Activated CD8-positive, alpha-beta memory T cell treated with anti-CD3 and anti-CD28 coated beads, Interleukin-2, amount 50 U/mL, for 4 hours (primary cell): ENCODE data around the gene MIDN.
"Not testable (repeated sequence)": the region's sequence is repeated elsewhere in the genome, so short reads cannot be mapped to it uniquely, and the experiment has no call there.

Experiments used
- DNase-seq: peaks from one replicate; pipeline ENCODE4 v3.0.0-alpha.2; 2020

Gene MIDN

GRCh38 chr19:1296575-1297271 is 48.3 kb downstream of the MIDN start:
- no peak for DNase-seq

DNA sequence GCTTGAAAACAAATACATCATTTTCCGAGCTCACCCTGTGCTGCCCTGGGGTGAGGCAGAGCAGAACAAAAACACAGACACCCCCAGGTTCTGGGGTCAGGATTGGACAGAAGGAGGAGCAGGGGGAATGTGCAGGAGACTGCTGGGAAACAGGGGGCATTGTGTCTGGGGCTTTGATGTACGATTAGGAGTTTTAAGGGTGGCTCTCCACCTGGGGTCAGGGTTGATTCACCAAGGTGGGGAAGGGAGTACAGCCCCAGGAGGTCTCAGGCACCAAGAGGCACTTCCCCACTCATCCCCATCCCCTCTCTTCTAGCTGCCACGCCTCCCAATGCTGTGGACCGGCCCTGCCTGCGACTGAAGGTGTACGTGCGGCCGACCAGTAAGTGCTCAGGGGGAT is 49.9 kb downstream of the MIDN start:
- DNase-seq: no peak

- no peak for DNase-seq
Observed at GRCh38 chr19:1299801-1300200, 51.4 kb downstream of the MIDN start.

GRCh38 chr19:1300744-1301490 is 52.5 kb downstream of the MIDN start:
- no peak for DNase-seq

DNA sequence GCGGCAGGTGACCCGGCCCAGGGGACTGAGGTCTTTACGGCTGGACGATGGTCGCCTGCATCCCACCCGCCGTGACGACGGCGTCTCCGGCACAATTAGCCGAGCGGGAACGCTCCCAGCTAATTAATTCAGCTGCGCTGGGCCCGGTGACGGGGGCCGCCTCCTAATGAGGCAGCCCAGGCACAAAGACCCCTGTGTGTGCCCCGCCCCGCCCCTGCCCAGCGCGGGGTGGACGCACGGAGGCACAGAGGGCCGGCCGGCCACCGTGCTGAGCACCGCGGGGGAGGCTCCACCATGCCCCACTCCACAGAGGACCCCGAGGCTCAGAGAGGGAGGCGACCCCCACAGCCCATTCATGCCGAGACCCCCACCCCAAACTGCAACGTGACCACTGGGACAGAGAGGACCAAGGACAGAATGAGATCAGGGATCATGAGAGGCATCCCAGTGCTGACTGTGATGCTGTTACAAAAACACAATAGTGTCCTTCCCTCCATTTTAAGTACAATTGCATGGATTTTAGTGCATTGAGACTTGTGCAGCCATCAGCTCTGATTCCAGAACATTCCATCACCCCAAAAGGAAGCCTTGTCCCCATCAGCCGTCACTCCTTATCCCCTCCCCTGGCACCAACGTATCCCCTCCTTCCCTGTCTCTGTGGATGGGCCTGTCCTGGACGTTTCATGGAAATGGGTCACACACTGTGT is 54.3 kb downstream of the MIDN start:
- DNase-seq: no peak

DNA sequence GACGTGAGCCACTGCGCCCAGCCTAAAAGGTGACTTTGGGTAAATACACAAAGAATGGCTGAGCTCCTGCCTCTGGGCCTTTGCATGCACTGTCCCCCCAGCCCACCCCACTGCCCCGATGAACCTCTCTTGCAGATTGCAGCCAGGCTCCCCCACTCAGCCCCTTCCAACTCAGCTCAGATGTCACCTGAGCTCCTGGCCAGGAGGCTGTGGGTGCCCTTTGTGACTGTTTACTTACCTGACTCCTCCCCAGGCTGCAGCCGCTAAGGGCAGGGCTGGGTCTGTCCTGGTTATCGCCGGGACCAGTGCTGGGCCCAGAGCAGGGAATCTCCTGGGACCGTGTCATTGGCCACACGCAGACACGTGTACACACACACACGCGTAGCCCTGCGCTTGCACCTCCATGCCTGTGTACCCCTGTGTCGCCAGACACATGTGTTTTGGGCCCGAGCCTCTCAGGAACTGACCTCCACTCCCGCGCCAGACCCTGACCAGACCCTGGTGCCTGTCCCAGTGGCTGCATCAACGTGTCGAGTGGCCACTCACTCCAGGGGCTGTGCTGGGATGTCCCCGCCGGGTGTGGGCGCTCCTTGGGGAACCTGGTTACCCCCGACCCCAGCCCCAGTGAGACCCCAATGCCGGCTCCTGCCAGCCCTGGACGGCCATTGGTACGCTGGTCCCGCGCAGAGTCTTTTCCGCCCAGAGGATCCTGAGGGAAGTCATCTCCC is 56.0 kb downstream of the MIDN start:
- DNase-seq: no peak

DNA sequence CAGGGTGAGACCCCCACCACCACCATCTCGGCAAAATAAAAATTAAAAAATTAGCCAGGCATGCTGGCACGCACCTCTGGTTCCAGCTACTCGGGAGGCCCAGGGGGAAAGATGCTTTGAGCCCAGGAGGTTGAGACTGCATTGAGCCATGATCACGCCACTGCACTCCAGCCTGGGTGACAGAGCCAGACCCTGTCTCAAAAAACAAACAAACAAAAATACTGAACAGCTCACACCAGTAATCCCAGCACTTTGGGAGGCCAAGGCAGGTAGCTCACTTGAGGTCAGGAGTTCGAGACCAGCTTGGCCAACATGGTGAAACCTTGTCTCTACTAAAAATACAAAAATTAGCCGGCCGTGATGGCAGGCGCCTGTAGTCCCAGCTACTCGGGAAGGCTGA is 57.0 kb downstream of the MIDN start:
- DNase-seq: not testable (repeated sequence)

GRCh38 chr19:1307320-1307719 is 58.9 kb downstream of the MIDN start:
- DNase-seq: no peak

DNA sequence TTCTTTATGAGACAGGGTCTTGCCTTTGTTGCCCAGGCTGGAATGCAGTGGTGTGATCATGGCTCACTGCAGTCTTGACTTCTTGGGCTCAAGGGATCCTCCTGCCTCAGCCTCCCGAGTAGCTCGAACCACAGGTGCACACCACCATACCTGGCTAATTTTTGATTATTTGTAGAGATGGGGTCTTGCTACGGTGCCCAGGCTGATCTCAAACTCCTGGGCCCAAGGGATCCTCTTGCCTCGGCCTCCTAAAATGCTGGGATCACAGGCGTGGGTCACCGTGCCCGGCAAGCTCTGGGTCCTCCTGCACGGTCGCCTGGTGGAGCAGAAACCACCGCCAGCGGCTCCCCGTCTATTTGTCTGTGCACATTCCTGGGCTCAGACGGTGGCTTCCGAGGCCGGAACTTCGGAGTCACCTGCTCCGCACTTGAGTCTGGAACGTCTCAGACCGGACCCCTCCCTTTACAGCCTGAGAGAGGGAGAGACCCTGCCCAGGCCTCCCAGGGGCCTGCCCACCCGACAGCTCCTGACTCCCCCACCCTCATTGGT is 59.4 kb downstream of the MIDN start:
- no peak for DNase-seq

- DNase-seq: no peak
Observed at GRCh38 chr19:1308718-1309117, 60.3 kb downstream of the MIDN start.
